GM12892 (cell line): Measurements from ENCODE around the gene MACROD2.

Experiments
- POLR2A ChIP-seq: IDR thresholded peaks from 2 replicates; pipeline ENCODE4 v1.6.1; 2011; ENCODE audit warnings: low read depth, low read length, control low read depth
- POLR2AphosphoS5 ChIP-seq: IDR thresholded peaks from 2 replicates; pipeline ENCODE4 v1.6.1; 2011; ENCODE audit warnings: low read depth, low read length, control low read depth
- TAF1 ChIP-seq: IDR thresholded peaks from 2 replicates; pipeline ENCODE4 v1.6.1; 2011; ENCODE audit warnings: low read depth, mild to moderate bottlenecking, control low read depth, low read length, borderline replicate concordance

GRCh38 chr20:15076785-15077184, 1081.5 kb downstream of the MACROD2 start:
- TF ChIP-seq TAF1 (no peak), POLR2AphosphoS5 (no peak), POLR2A (no peak)
